CD4-positive, alpha-beta T cell treated with Interleukin-15 for 4 hours (primary cell): ENCODE results near the gene TLE2.
"Not testable (repeated sequence)": the region's sequence is repeated elsewhere in the genome, so short reads cannot be mapped to it uniquely, and the experiment has no call there.

Source experiments
- DNase-seq: peaks from one replicate; pipeline ENCODE4 v3.0.0-alpha.2; 2020; ENCODE audit warnings: low spot score

The TLE2 gene

DNA sequence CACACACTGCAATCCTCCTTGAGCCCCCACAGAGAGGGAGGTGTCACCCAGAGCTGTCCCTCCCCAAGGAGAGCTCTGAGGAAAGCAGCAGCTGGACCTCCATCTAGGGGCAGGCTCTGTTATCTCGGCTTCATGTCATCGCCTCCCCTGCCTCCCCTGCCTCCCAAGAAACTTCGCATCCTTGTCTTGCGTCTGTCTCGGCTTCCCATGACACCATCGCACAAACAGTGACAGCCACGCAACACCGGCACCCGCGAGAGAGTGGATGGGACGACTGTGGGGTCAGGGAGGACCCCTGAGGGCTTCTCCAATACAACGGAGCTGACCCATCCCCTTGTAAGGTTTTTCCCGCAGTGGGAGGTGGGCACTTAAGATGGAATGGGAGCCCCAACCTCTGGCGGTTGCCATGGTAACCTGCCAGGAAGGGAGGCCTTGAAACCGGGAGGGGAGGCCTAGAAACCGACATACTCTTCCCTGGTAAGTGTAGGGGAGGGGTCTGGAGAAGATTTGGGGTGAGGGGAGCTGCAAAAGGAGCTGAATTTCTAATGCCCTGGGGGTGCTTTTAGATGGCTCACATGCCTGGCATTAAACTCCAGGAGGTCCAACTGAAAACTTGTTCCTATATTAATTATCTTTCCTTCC, 16.3 kb downstream of the TLE2 start:
- no peak for DNase-seq

DNA sequence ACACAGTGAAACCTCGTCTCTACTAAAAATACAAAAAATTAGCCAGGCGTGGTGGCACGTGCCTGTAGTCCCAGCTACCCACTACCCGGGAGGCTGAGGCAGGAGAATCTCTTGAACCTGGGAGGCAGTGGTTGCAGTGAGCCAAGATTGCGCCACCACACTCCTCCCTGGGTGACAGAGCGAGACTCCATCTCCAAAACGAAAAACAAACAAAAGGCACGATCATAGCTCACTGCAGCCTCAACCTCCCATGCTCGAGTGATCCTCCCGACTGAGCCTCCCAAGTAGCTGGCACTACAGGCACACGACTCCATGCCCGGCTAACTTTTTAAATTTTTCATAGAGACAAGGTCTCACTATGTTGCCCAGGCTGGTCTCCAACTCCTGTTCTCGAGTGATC, 17.0 kb downstream of the TLE2 start:
- not testable (repeated sequence) for DNase-seq

DNA sequence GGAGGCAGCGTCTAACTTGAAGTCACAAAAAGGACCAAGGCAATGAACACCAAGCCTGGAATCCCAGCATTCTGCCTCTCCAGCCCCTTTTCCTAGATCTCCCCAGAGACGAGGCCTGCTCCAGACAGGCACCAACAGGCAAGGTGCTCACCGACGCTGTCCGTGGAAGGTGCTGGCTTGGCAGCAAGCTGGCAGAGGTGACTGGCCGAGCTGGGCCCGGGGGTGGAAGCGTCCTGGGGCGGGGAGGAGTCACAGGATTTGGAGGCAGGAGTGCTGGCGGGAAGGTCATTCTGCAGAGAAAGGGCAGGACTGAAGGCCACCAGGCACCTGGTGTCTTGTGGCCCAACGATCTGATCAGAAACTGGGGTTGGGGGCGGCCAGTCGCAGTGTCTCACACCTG, 18.2 kb downstream of the TLE2 start:
- DNase-seq: no peak

DNA sequence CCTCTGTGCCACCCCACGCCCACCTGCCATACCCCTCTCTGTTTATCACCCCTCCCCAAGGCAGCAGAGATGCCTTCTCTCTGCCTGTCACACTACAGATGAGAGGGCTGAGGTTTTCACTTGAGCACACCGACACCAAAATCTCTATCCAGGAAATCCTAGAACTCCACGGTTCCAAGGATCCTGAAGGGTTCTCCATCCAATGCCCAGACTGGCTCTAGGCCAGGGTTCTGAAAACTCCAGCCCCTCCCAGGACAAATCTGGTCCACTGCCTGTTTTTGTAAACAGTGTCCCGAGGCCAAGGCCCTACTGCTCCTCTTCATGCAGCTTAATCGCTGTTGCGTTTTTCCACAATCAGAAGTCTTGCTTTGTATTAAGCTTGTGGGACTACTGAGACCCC, 20.1 kb downstream of the TLE2 start:
- DNase-seq: no peak

DNA sequence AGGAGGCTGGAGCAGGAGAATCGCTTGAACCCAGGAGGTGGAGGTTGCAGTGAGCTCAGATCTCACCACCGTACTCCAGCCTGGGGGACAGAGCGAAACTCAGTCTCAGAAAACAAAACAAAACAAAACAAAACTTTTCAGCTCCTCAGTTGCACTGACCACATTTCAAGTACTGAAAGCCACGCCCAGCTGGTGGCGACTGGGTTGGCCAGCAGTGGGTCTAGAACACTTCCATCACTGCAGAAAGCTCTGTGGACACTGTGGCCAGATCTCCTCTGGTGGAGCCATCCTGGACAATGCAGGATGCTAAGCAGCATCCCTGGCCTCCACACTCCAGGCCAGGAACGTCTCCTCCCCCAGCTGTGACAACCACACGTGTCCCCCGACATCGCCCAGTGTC, 21.1 kb downstream of the TLE2 start:
- DNase-seq: no peak

DNA sequence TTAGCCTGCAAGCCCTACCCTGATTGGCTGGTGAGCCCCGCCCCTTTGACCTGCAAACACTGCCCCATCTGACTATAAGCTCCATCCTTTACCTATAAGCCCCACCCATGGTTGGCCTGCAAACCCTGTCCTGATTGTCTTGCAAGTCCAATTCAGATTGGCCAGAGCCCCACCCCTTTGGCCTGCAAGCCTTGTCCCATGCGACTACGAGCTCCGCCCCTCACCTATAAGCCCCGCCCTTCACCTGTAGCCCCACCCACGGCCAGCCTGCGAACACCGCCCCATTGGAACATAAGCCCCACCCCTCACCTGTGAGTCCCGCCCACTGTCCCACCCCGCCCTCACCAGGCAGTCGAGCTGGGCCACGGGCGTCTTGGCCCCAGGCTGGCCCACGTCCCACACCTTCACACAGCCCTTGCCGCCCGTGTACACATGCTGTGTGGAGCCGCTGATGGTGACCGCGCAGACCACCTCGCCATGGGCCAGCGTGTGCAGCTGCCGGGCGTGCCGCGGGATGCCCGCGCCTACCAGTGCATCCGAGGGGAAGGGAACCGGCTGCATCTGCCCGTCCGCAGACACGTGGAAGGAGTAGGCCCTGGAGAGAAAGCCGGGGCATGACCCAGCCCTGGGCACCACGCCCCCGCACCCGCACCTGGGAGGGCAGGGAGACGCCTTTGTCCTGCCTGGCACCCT, 22.9 kb downstream of the TLE2 start:
- no peak for DNase-seq

DNA sequence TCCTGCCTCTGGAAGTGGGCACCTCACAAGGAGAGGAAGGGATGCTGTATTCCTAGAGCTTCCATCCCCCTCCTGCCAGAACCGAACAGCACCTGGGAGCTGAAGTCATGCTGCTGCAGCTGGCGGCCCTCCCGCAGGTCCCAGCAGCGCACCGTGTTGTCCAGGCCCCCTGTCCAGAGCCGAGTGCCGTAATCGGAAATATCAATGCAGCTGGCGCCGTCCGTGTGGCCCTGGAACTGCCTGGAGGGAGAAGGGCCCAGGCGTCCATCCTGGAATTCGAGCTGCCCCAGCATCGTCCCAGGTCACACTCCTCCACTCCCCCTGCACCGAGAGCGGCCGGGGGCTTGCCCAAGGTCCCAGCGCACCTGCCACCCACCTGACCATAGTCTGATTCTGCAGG, 23.7 kb downstream of the TLE2 start:
- no peak for DNase-seq

DNA sequence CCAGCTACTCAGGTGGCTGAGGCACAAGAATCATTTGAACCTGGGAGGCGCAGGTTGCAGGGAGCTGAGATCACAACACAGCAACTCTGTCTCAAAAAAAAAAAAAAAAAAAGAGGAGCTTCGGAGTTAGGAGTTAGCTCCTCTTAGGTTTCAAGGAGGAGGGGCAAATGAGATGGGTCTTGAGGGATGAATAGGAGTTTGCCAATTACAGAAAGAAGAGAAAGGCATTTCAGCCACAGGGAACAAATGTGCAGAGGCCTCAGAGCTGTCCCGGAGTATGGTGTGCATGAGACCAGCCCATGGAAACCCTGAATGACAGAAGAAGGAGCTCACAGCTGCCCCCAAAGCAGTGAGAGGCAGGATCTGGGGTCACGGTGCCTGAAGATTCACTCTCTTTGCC, 24.6 kb downstream of the TLE2 start:
- no peak for DNase-seq

DNA sequence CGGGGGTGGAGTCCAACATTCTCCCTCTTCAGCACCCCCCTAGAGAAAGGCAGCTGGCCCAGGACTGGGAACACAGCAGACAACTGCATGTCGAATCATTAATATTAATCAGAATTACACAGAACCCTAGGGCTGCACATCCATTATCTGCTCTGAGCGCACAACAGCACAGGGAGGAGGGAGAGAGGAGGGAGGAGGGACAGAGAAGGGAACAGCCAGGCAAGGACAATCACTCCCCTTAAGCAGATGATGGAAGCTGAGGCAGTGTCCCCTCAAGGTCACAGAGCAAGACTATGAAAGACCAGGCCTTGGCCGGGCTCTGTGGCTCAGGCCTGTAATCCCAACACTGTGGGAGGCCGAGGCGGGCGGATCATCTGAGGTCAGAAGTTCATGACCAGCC, 26.0 kb downstream of the TLE2 start:
- DNase-seq: no peak

DNA sequence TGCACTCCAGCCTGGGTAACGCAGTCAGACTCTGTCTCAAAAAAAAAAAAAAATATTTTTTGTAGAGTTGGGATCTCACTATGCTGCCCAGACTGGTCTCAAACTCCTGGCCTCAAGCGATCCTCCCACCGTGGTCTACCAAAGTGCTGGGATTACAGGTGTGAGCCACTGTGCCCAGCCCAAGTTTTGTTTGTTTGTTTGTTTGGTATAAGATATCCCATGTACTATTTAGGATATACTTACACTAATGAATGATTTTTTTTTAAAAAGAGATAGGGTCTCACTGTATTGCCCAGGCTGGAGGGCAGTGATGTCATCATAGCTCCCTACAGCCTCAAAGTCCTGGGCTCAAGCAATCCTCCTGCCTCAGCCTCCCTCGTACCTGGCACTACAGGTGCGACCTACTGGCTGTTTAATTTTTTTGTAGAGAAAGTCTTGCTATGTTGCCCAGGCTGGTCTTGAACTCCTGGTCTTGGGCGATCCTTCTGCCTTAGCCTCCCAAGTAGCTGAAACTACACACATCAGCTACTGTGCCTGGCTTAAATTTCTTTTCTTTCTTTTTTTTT, 27.8 kb downstream of the TLE2 start:
- no peak for DNase-seq

DNA sequence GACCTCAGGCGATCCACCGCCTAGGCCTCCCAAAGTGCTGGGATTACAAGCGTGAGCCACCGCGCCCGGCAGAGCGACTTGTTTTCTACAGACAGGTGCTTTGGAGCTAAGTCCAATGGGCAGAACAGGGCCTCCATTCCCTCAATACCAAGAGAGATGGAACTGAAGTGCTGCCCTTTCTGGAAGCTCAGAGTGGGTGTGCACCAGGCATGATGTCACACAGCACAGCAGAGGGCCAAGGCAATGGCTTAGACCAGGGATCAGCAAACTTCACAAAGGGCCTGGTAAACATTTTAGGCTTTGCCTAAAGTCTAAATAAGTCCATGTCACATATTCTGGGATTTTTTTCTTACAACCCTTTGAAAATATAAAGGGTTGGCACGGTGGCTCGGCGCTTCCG, 30.4 kb downstream of the TLE2 start:
- DNase-seq: no peak

DNA sequence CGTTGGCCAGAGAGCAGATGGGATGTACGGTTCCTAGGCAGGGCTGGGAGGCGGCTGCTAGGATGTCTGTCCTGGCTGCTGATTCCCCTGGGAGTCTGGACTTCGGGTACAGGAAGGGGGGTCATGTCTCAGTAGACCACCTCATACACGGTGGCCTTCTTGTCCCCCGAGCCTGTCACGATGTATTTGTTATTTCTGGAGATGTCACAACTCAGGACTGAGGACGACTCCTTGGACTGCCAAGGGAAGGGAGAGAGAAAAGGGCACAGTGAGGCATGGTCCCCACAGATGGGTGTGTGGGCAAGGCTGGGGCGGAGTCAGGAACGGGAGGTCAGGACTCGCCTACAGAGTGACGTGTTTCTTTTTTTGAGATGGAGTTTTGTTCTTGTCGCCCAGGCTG, 31.4 kb downstream of the TLE2 start:
- no peak for DNase-seq

DNA sequence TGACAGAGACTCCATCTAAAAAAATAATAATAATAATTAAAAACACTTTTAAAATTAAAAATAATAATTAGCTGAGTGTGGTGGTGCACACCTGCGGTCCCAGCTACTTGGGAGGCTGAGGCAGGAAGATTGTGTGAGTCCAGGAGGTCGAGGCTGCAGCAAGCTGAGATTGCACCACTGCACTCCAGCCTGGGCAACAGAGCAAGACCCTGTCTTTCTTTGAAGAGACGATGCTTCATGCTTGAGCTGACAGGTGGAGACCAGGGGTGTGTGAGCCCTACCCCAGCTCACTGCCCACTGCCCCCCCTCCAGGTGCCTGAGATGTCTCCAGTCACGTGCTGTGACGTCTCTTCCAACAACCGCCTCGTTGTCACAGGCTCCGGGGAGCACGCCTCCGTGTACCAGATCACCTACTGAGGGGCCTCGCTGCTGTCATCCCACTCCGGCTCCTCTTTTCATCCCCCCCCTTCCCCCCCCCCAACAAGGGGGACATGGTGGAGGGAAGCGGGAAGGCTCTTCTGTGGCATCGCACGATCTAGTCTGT, 34.4 kb downstream of the TLE2 start:
- DNase-seq: no peak

DNA sequence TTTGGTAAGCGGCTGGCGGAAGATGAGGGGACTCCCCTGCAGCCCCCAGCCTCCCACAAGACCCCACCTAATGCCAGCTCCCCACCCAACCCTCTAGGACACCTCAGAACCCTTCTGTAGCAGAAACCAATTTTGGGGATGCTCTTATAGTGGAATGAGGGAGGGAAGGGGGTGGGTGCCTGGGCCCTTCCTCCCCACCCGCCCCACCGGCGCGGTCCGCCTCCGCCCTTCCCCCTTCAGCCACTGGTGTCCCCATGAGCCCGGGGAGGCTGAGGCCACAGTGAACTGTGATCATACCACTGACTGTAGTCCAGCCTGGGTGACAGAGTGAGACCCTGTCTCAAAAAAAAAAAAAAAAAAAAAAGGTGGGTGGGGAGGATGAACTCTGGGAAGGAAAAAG, 35.5 kb downstream of the TLE2 start:
- DNase-seq: no peak

DNA sequence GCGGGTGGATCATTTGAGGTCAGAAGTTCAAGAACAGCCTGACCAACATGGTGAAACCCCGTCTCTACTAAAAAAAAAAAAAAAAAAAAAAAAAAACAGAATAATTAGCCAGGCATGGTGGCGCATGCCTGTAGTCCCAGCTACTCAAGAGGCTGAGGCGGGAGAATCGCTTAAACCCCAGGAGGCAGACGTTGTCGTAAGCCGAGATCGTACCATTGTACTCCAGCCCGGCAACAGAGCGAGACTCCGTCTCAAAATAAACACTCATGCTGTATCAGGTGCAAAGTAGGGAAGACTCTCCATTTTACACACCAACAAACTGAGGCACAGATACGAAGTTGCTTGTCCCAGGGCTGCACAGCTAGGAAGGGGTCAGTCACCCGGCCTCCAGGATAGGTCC, 36.1 kb downstream of the TLE2 start:
- DNase-seq: no peak

DNA sequence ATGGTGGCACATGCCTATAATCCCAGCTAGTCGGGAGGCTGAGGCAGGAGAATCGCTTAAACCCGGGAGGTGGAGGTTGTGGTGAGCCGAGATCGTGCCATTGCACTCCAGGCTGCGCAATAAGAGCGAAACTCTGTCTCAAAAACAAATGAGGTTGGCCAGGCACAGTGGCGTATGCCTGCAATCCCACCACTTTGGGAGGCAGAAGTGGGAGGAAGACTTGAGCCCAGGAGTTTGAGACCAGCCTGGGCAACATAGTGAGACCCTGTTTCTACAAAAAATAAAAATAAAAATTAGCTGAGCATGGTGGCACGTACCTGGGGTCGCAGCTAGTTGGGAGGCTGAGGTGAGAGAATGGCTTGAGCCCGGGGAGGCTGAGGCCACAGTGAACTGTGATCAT, 36.7 kb downstream of the TLE2 start:
- DNase-seq: not testable (repeated sequence)

DNA sequence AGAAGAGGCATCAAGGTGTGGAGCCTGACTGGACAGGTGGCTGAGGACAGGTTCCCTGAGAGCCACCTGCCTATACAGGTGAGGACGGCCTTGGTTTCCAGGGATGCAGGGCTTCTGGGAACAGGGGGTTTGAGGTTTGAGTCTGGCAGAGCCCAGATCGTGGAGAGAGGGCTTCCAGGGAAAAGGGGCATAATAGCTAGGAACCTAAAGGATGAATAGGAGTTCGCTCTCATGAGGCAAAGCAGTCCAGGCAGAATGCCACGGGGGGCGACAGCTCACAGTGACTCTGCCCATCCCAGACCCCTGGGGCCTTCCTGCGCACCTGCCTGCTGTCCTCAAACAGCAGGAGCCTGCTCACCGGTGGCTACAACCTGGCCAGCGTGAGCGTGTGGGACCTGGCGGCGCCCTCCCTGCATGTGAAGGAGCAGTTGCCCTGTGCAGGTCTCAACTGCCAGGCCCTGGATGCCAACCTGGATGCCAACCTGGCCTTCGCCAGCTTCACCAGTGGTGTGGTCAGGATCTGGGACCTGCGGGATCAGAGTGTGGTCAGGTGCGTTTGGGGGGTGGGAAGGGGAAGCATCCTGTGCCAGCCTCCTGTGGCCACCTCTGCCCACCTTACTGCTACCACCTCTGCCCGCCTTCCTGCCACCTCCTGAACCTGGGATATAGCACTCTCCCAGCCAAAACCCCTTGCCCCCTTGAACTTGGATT, 39.7 kb downstream of the TLE2 start:
- no peak for DNase-seq

DNA sequence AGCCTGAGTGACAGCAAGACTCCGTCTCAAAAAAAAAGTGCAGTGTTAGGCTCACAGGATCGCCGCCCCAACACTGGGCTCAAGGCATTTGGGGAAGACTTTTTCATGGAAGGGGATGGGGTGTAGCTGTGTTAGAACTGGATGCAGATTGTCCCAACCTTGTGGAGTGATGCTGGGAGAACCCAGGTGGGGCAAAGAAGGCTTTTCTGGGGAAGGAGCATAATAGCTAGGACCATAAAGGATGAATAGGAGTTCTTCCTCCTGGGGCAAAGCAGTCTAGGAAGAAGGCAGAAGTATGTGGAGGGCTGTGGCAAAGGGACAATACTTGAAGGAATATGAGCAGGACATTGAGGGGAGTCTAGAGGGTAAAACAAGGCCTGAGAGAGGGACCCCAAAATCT, 40.5 kb downstream of the TLE2 start:
- DNase-seq: no peak

DNA sequence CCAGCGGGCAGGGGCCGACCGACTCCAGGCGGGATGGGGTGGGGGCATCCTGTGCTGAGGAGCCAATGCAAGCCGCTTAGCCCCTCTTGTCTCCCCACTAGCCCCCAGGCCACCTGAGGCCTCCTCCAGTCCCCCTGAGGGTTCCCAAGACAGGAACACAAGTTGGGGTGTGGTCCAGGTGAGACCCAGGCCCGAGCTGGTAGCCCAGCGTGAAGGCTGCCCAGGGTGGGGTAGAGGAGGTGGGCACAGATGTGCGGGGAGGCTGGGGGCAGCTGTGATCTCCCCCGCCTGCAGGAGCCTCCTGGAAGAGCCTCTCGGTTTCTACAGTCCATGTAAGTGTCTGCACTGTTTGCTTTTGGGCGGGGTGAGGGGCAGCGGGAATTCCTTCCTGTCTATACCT, 41.3 kb downstream of the TLE2 start:
- no peak for DNase-seq

DNA sequence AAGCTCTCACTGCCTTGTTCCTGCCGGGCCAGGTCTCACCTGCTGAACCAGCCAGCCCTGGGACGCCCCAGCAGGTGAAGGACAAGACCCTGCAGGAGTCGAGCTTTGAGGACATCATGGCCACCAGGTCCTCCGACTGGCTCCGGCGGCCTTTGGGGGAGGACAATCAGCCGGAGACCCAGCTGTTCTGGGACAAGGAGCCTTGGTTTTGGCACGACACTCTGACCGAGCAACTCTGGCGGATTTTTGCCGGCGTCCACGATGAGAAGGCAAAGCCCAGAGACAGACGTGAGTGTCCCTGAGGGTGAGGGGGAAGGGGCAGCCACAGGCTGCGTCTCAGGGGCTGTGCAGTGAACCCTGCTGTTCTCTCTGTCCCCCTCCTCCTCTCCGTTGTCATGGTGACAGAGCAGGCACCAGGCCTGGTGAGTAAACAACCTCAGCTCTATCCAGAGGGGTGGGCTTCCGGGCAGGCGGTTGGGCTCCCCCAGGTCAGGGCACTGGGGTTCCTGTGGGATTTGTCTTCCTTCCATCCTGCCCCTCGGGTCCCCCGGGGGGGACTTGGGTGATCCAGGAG, 42.0 kb downstream of the TLE2 start:
- no peak for DNase-seq

DNA sequence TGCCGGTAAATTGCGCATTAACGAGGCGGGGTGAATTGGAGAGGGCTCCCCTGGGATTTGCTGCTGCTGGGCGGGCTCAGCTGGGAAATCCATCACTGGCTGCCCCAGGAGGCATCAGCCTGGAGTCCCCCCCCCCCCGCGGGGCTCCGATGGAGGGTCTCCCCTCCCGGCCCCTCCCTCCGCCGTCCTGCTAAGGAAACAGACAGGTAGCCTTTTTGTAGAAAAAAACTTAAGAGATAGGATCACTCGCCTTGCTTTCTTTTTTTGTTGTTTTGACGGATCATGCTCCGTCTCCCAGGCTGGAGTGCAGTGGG, 44.9 kb downstream of the TLE2 start:
- DNase-seq: no peak

DNA sequence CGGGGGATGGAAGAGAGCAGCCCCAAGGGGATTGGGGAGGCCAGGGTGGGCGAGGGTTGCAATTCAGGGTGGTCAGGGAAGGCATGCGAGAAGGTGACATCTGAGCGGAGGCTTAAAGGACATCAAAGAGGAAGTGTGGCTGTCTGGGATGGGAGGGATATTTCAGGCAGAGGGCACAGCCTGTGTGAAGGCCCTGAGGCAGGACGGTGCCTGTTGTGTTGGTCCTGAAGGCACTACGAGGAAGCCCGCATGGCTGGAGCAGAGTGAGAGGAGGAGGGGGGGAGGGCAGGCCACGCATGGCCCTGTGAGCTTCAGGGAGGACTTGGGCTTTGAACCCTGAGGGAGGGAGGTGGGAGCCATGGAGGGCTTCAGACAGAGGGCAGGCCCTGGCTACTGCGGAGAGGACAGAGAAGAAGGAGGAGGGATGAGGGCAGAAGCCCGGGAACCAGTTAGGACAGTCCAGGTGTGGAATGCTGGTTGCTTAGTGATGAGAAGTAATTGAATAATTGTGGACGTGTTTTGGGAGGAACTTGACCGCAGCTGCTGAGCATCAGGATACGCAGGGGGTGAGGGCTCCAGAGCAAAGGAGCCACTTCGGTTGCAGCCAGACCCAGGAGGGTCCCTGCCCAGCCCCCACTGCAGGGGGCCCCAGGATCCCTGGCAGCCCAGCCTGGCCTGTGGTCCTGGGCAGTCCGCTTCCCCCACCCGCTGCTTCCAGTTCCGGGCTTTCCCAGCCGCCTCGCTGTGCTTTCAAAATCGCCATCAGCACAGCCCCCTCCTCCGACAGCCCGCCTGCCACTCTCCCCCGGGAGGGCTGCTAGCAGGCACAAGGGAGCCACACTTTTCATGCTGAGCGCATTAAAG, 45.5 kb downstream of the TLE2 start:
- DNase-seq: no peak
